Ascending aorta (tissue), 2 donors: ENCODE data around the gene SLCO3A1. TPM values are rescaled to one million over a fixed set of nuclear protein-coding genes. Genes with fewer than 3 reads are reported as not detected.
A peak's percentile ranks its signal among the peaks of the same experiment; 100 is the strongest.

ENCODE experiments used
- DNase-seq, 2 donors: peaks; one replicate each; pipeline ENCODE4 v3.0.0-alpha.2; 2019; ENCODE audit warnings: low spot score in 2 of 2
- H3K27ac ChIP-seq, 2 donors: fragments of 200-600 bp; sonication (generic); one replicate each; pipeline ENCODE4 v1.5.1; 2016 to 2017; ENCODE audit warnings: mild to moderate bottlenecking in 1 of 2
- H3K27me3 ChIP-seq: fragments of 200-600 bp; sonication (generic); one replicate; pipeline ENCODE4 v1.5.1; 2017
- H3K36me3 ChIP-seq, 2 donors: fragments of 200-600 bp; sonication (generic); one replicate each; pipeline ENCODE4 v1.5.1; 2016
- H3K4me1 ChIP-seq, 2 donors: fragments of 200-600 bp; sonication (generic); one replicate each; pipeline ENCODE4 v1.5.1; 2016 to 2017; ENCODE audit warnings: mild to moderate bottlenecking in 1 of 2
- H3K4me3 ChIP-seq, 2 donors: fragments of 200-600 bp; sonication (generic); one replicate each; pipeline ENCODE4 v1.5.1; 2016 to 2017; ENCODE audit warnings: mild to moderate bottlenecking in 1 of 2
- H3K9me3 ChIP-seq, 2 donors: fragments of 200-600 bp; sonication (generic); one replicate each; pipeline ENCODE4 v1.5.1; 2016
- intact Hi-C: fragments of 100-400 bp; cut with DNase I; formaldehyde crosslinking; loops from one replicate; pipeline ENCODE4 v1.15.1; 2023
- total RNA-seq: library from RNA; depleted of rRNA; stranded (reverse); fragments of >200 nt; gene quantifications from one replicate; pipeline ENCODE4 v1.1.0, GENCODE V29; 2016
- TF ChIP-seq, protein P1 (sequence below), 3 experiments: fragments of 200-600 bp in 2 of 3; fragments of 450-650 bp in 1 of 3; sonication (generic) in 2 of 3; IDR thresholded peaks; one replicate each; pipeline ENCODE4 v1.5.1; 2016 to 2019; ENCODE audit warnings: antibody characterized with exemption in 3 of 3, mild to moderate bottlenecking in 1 of 3, moderate library complexity in 1 of 3

SLCO3A1 gene
- total RNA-seq, 1 donor from 2014 or later: 53.2 TPM

GRCh38 chr15:92017882-92018534 is 164.5 kb downstream of the SLCO3A1 start:
- intact Hi-C loops: no loop called here
- no peak overlapping the region for H3K27ac ChIP-seq
- no peaks in the 10 kb centered on the region for H3K9me3 ChIP-seq
- H3K4me1 ChIP-seq: peaks cover 14 to 53% of the 10 kb centered on the region in 2 donors
- H3K4me3 ChIP-seq: no peak overlapping the region
- H3K36me3 ChIP-seq: no peaks in the 10 kb centered on the region
- TF ChIP-seq, protein P1, sequence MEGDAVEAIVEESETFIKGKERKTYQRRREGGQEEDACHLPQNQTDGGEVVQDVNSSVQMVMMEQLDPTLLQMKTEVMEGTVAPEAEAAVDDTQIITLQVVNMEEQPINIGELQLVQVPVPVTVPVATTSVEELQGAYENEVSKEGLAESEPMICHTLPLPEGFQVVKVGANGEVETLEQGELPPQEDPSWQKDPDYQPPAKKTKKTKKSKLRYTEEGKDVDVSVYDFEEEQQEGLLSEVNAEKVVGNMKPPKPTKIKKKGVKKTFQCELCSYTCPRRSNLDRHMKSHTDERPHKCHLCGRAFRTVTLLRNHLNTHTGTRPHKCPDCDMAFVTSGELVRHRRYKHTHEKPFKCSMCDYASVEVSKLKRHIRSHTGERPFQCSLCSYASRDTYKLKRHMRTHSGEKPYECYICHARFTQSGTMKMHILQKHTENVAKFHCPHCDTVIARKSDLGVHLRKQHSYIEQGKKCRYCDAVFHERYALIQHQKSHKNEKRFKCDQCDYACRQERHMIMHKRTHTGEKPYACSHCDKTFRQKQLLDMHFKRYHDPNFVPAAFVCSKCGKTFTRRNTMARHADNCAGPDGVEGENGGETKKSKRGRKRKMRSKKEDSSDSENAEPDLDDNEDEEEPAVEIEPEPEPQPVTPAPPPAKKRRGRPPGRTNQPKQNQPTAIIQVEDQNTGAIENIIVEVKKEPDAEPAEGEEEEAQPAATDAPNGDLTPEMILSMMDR (IDR thresholded peaks at IDR 0.05): no peak
- no peaks in the 10 kb centered on the region for H3K27me3 ChIP-seq
- no peak for DNase-seq

GRCh38 chr15:92018535-92019239 is 165.2 kb downstream of the SLCO3A1 start:
- Histone ChIP-seq H3K9me3 (no peaks in the 10 kb centered on the region), H3K4me3 (no peak overlapping the region), H3K27ac (no peak overlapping the region), H3K36me3 (no peaks in the 10 kb centered on the region), H3K27me3 (no peaks in the 10 kb centered on the region), H3K4me1 (peaks cover 14 to 53% of the 10 kb centered on the region in 2 donors)
- TF ChIP-seq, protein P1 (IDR thresholded peaks at IDR 0.05): no peak
- no peak for DNase-seq
- intact Hi-C loops: no loop called here

GRCh38 chr15:92019706-92020105 is 166.2 kb downstream of the SLCO3A1 start:
- Histone ChIP-seq H3K4me3 (no peak overlapping the region), H3K9me3 (no peaks in the 10 kb centered on the region), H3K36me3 (no peaks in the 10 kb centered on the region), H3K4me1 (peaks cover 11 to 45% of the 10 kb centered on the region in 2 donors), H3K27ac (peak overlapping the region in 1 of 2 donors; percentile 17), H3K27me3 (no peaks in the 10 kb centered on the region)
- no peak for DNase-seq
- TF ChIP-seq, protein P1 (IDR thresholded peaks at IDR 0.05): no peak
- intact Hi-C loops: no loop called here

DNA sequence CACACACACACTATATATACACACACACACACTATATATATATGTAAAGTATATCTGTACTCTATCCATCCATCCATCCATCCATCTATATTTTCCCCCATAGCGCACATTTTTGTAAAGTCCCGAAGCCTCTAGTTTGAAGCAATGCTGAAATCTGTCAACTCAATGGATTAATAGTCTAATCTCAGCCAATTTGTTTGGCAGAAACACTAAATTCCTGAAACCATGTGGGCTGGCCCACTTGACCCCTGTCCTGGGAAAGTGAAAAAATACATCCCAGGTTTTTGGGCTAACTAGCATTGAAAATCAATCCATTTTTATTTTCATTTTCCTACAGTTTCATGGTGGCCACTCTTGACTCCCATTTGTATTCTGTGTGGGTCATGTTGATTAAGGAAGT is 166.7 kb downstream of the SLCO3A1 start:
- Histone ChIP-seq H3K27ac (peak overlapping the region; percentile 37), H3K27me3 (no peaks in the 10 kb centered on the region), H3K4me1 (peaks cover 10 to 41% of the 10 kb centered on the region in 2 donors), H3K9me3 (no peaks in the 10 kb centered on the region), H3K36me3 (no peaks in the 10 kb centered on the region), H3K4me3 (no peak overlapping the region)
- TF ChIP-seq, protein P1 (IDR thresholded peaks at IDR 0.05): no peak
- intact Hi-C loops: no loop called here
- DNase-seq: no peak

DNA sequence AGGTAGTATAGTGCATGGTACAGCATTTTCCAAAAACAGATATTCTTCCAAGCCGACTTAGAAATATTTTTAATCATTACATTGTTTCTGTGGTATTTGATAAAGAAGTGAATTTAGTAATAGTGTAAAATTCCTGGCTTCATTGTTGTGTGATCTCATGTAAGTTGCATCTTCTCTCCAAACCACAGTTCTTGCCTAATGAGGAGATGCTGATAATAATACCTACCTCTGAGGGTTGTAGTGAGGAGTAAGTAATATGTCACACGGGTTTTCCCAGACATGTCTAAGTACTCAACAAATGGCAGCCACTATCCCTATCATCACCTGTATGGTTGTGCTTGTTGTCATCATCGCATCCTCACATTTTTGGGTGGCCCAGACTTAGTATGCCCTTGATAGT is 167.3 kb downstream of the SLCO3A1 start:
- H3K4me1 ChIP-seq: peaks cover 10 to 41% of the 10 kb centered on the region in 2 donors
- intact Hi-C loops: no loop called here
- no peaks in the 10 kb centered on the region for H3K9me3 ChIP-seq
- H3K27ac ChIP-seq: peak overlapping the region; percentile 37
- no peaks in the 10 kb centered on the region for H3K27me3 ChIP-seq
- TF ChIP-seq, protein P1 (IDR thresholded peaks at IDR 0.05): no peak
- no peaks in the 10 kb centered on the region for H3K36me3 ChIP-seq
- H3K4me3 ChIP-seq: no peak overlapping the region
- DNase-seq: no peak
